GM06990 (cell line): Measurements from ENCODE around the gene POLD2.

Experiments used
- DNase-seq: peaks from one replicate; pipeline ENCODE4 v3.0.0-alpha.2; 2011; ENCODE audit not compliant: insufficient read length; ENCODE audit errors: extremely low read depth
- H3K27me3 ChIP-seq: replicated peaks from 2 replicates; pipeline ENCODE4 v1.6.0; 2011; ENCODE audit warnings: low read length; ENCODE audit not compliant: control insufficient read depth, insufficient read depth
- H3K36me3 ChIP-seq: 2 replicates; pipeline ENCODE4 v1.5.1; 2011; ENCODE audit warnings: low read length; ENCODE audit not compliant: control insufficient read depth, insufficient read depth
- H3K4me3 ChIP-seq: replicated peaks from 2 replicates; pipeline ENCODE4 v1.5.1; 2011; ENCODE audit warnings: low read depth, mild to moderate bottlenecking, control low read depth, low read length
- TF ChIP-seq, protein P1 (sequence below): IDR thresholded peaks from 2 replicates; pipeline ENCODE4 v1.5.1; 2011; ENCODE audit warnings: low read length, control low read depth, mild to moderate bottlenecking, inconsistent platforms; ENCODE audit not compliant: insufficient read depth, poor library complexity, severe bottlenecking

POLD2 gene

DNA sequence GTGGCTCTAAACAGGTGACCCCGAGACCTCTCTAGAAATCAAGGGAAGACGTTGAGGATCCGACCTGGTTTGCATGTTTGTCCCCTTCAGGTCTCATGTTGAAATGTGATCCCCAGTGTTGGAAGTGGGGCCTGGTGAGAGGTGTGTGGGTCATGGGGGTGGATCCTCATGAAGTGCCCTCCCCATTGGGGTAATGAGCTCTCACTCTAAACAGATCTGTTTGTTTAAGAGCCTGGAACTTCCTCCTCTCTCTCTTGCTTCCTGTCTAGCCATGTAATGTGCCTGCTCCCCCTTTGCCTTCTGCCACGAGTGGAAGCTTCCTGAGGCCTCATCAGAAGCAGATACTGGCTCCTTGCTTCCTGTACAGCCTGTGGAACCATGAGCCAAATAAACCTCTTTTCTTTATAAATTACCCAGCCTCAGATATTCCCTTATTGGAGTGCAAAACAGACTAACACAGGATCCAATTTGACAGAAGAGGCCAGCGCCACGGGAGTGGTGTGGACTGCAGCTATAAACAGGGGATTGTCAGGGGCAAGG is 30.2 kb downstream of the POLD2 start:
- no peak overlapping the region for H3K4me3 ChIP-seq
- no peaks in the 10 kb centered on the region for H3K36me3 ChIP-seq
- no peak for DNase-seq
- no peaks in the 10 kb centered on the region for H3K27me3 ChIP-seq
- TF ChIP-seq, protein P1, sequence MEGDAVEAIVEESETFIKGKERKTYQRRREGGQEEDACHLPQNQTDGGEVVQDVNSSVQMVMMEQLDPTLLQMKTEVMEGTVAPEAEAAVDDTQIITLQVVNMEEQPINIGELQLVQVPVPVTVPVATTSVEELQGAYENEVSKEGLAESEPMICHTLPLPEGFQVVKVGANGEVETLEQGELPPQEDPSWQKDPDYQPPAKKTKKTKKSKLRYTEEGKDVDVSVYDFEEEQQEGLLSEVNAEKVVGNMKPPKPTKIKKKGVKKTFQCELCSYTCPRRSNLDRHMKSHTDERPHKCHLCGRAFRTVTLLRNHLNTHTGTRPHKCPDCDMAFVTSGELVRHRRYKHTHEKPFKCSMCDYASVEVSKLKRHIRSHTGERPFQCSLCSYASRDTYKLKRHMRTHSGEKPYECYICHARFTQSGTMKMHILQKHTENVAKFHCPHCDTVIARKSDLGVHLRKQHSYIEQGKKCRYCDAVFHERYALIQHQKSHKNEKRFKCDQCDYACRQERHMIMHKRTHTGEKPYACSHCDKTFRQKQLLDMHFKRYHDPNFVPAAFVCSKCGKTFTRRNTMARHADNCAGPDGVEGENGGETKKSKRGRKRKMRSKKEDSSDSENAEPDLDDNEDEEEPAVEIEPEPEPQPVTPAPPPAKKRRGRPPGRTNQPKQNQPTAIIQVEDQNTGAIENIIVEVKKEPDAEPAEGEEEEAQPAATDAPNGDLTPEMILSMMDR = no peak

DNA sequence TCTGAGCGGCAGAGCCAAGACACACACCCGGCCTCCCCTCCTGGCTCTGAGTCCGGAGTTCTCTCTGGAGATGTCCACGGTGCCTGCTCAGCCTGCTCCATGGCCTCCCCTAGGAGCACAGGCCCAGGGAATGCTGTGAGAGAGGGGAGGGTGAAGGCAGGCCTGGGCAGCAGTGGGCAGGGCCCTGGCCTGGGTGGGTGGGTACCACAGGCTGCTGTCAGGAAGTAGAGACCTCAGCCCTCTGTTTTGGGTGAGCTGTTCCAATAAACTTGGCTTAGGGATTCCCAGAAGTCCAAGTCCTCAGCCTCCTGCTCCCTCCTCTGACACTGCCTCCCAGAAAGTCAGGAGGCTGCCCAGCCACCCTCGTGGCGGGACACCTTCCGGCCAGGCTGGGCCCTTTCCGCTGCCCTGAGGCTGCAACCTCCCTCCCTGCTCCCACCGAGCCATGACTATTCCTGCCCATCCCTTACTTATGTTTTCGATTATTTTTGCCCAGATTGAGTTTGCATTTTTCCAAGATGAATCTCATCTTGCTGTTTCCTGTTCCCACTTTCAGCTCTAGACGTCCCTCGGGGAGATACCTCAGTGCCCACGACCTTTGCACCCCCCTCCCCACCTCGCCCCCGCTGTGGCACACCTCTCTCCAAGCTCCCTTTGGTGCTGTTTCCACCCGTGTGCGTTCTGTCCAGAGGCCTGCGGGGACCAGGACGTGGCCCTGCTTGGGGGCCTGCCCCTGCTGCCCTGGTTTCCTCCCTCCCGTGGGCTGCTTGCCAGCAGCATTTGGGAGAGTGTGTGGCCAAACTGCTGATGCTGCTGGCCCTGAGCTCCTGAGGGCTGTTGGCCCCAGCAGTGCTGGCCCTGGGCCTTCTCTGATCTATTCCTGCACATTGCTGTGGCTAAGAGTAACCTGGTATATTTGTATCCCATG is 35.2 kb downstream of the POLD2 start:
- DNase-seq = no peak
- TF ChIP-seq, protein P1 = no peak
- Histone ChIP-seq H3K36me3 (no peaks in the 10 kb centered on the region), H3K27me3 (no peaks in the 10 kb centered on the region), H3K4me3 (no peak overlapping the region)

DNA sequence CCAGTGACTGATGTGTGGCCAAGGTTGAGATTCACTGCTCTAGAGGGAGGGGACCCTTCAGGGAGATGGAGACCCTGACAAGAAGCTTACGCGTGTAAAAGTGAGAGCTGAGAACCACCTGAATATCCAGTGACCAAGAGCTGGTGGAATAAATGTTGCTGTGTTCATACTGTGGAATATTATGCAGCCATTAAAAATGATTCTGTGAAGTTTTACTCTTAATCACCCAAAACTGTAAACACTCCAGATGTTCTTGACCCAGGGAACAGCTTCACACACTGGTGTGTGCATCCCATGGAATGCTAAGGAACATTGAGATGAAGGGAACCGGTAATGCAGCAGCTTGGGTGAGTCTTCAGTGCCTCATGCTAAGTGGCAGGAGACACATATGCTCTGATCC is 36.7 kb downstream of the POLD2 start:
- no peaks in the 10 kb centered on the region for H3K27me3 ChIP-seq
- no peaks in the 10 kb centered on the region for H3K36me3 ChIP-seq
- DNase-seq = no peak
- no peak overlapping the region for H3K4me3 ChIP-seq
- TF ChIP-seq, protein P1 = no peak

DNA sequence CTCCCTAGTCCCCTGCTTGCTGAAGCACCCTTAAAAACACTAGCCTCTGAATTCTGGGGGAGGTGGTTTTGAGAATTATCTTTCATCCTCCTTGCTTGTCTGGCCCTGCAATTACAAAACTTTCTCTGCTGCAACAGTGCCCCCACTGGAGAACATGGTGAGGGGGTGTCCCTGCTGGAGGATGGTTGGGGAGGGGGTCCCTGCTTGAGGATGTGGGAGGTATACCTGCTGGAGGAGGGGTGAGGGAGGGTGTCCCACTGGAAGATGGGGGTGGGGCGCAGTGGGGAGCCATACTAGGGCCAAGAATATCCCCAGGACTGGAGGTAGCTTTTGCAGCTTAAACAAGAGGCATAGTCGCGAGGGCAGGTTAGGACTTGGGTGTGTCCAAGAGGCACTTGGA is 37.8 kb downstream of the POLD2 start:
- H3K36me3 ChIP-seq = peaks cover 2% of the 10 kb centered on the region

DNA sequence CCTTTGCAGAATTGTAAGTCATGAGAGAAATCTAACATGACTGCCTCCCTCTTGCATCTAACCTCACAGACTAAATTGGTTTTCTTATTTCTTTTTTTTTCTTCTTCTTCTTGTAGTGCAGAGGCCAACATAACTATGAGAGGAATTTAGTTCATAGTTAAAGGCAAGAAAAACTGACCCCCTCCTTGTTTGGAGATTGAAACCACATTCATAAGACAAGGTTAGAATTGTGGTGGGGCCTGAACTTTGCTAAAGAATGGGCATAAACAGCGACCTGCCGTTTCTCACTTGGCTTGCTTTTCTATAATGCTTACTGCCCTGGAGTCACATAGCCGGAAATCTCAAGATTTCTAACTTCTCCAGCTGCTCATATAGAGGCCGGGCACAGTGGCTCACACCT is 38.6 kb downstream of the POLD2 start:
- no peak for DNase-seq
- TF ChIP-seq, protein P1 = no peak
- no peaks in the 10 kb centered on the region for H3K27me3 ChIP-seq
- H3K36me3 ChIP-seq = peaks cover 11% of the 10 kb centered on the region
- no peak overlapping the region for H3K4me3 ChIP-seq

More for the DNA sequence above, 37.8 kb downstream of the POLD2 start:
- TF ChIP-seq, protein P1 = peak; percentile 37
- Histone ChIP-seq H3K27me3 (no peaks in the 10 kb centered on the region), H3K4me3 (no peak overlapping the region)
- DNase-seq = no peak
